Endothelial cell of umbilical vein (primary cell): ENCODE measurements around the gene CDIPT. TPM values are rescaled to one million over a fixed set of nuclear protein-coding genes. Genes with fewer than 3 reads are reported as not detected.

Source experiments
- BruUV-seq: library from RNA; stranded (reverse); fragments of 400-500 nt; replicated peaks from 2 replicates; lab custom pipeline; 2021; lab: Mats Ljungman, UMichigan
- CTCF ChIA-PET: fragments of 300-600, 350-600 bp; sonication (Branson Sonifier 250); formaldehyde crosslinking; loops from one replicate; lab custom pipeline; 2021; ENCODE audit warnings: antibody characterized with exemption, inconsistent platforms; lab: Charles Lee
- POLR2A ChIA-PET: fragments of 300-600, 350-600 bp; sonication (Branson Sonifier 250); formaldehyde crosslinking; loops from one replicate; lab custom pipeline; 2021; ENCODE audit warnings: antibody characterized with exemption, inconsistent platforms; lab: Charles Lee
- DNase-seq: peaks from one replicate; pipeline ENCODE4 v3.0.0-alpha.2; 2011; ENCODE audit warnings: low read depth, low spot score
- FAIRE-seq: peaks from 2 replicates; lab custom pipeline; 2011; peaks lifted over from hg19 to GRCh38; lab: Jason Lieb, UNC
- H2AFZ ChIP-seq: 2 replicates; pipeline ENCODE4 v1.6.0; 2012; ENCODE audit warnings: low read depth, low read length, control low read depth, inconsistent platforms
- H3K27ac ChIP-seq: 2 replicates; pipeline ENCODE4 v1.5.1; 2011; ENCODE audit warnings: low read depth, mild to moderate bottlenecking, control low read depth, low read length, moderate library complexity; ENCODE audit not compliant: insufficient read depth
- H3K27me3 ChIP-seq, 2 experiments: 2 replicates each; pipeline versions ENCODE4 v1.6.0 to v1.6.1; 2011; ENCODE audit warnings: low read length in 2 of 2, mixed read lengths in 1 of 2; ENCODE audit not compliant: control insufficient read depth in 2 of 2, insufficient read depth in 2 of 2
- H3K36me3 ChIP-seq, 2 experiments: 2 replicates in 1 of 2; 3 replicates in 1 of 2; pipeline ENCODE4 v1.5.1; 2011; ENCODE audit warnings: low read length in 2 of 2, mild to moderate bottlenecking in 1 of 2, moderate library complexity in 1 of 2; ENCODE audit not compliant: control insufficient read depth in 2 of 2, insufficient read depth in 2 of 2; ENCODE audit errors: extremely low read depth in 1 of 2
- H3K4me1 ChIP-seq: 3 replicates; pipeline ENCODE4 v1.5.1; 2011; ENCODE audit warnings: mild to moderate bottlenecking, low read length; ENCODE audit not compliant: control insufficient read depth, insufficient read depth; ENCODE audit errors: extremely low read depth
- H3K4me2 ChIP-seq: 2 replicates; pipeline ENCODE4 v1.6.1; 2011; ENCODE audit warnings: low read length, control low read depth, mixed read lengths; ENCODE audit not compliant: insufficient read depth
- H3K4me3 ChIP-seq, 3 experiments: fragments of 200-600 bp in 1 of 3; sonication (generic), shearing (Covaris generic) in 1 of 3; replicated peaks in 1 of 3; 2 replicates each; pipeline ENCODE4 v1.5.1; 2011 to 2016; ENCODE audit warnings: control low read depth in 3 of 3, low read length in 3 of 3, mild to moderate bottlenecking in 2 of 3, inconsistent platforms in 1 of 3, low read depth in 1 of 3, moderate library complexity in 1 of 3; ENCODE audit not compliant: insufficient read depth in 1 of 3
- H3K79me2 ChIP-seq: 2 replicates; pipeline ENCODE4 v1.6.0; 2012; ENCODE audit warnings: low read length, inconsistent platforms; ENCODE audit not compliant: control insufficient read depth, insufficient read depth
- H3K9ac ChIP-seq: replicated peaks from 2 replicates; pipeline ENCODE3; 2011; ENCODE audit warnings: low read length, control low read depth; ENCODE audit not compliant: insufficient read depth; ENCODE audit errors: extremely low read depth
- H3K9me1 ChIP-seq: replicated peaks from 3 replicates; pipeline ENCODE4 v1.6.0; 2011; ENCODE audit warnings: mild to moderate bottlenecking, low read length; ENCODE audit not compliant: control insufficient read depth, insufficient read depth; ENCODE audit errors: extremely low read depth
- H3K9me3 ChIP-seq: replicated peaks from 2 replicates; pipeline ENCODE4 v1.5.1; 2012; ENCODE audit warnings: low read length, inconsistent platforms; ENCODE audit not compliant: control insufficient read depth, insufficient read depth
- H4K20me1 ChIP-seq: replicated peaks from 2 replicates; pipeline ENCODE3; 2011; ENCODE audit warnings: mild to moderate bottlenecking, low read length; ENCODE audit not compliant: control insufficient read depth, insufficient read depth; ENCODE audit errors: extremely low read depth
- EZH2 ChIP-seq: IDR thresholded peaks from 2 replicates; pipeline ENCODE4 v1.6.1; 2012; ENCODE audit warnings: borderline replicate concordance, low read depth, mild to moderate bottlenecking, moderate library complexity, low read length, inconsistent platforms; ENCODE audit not compliant: severe bottlenecking
- FOS ChIP-seq: IDR thresholded peaks from 2 replicates; pipeline ENCODE4 v1.6.1; 2011; ENCODE audit warnings: mild to moderate bottlenecking, low read length, moderate library complexity, borderline replicate concordance; ENCODE audit not compliant: insufficient read depth
- JUN ChIP-seq: IDR thresholded peaks from 2 replicates; pipeline ENCODE4 v1.6.1; 2011; ENCODE audit warnings: borderline replicate concordance, low read depth; ENCODE audit not compliant: insufficient read length, insufficient read depth
- MAX ChIP-seq: IDR thresholded peaks from 2 replicates; pipeline ENCODE4 v1.6.1; 2011; ENCODE audit not compliant: insufficient read depth, insufficient read length
- MYC ChIP-seq: IDR thresholded peaks from one replicate; pipeline ENCODE4 v1.6.1; 2011; ENCODE audit warnings: mild to moderate bottlenecking, low read depth, low read length
- POLR2A ChIP-seq: IDR thresholded peaks from 2 replicates; pipeline ENCODE4 v1.6.1; 2012; ENCODE audit warnings: low read depth, mild to moderate bottlenecking, control low read depth, low read length
- dilution Hi-C: fragments of 300-500 bp; cut with MboI; formaldehyde crosslinking; loops from one replicate; pipeline ENCODE4 v1.15.0; 2019; ENCODE audit warnings: low sequenced_read_pairs; ENCODE audit not compliant: extremely low pct_ligation_motif_present
- intact Hi-C: fragments of 100-400 bp; cut with micrococcal nuclease; formaldehyde crosslinking; loops from one replicate; pipeline ENCODE4 v1.10.0; 2022
- polyA plus RNA-seq, 4 experiments: library from polyadenylated mRNA; depleted of rRNA in 3 of 4; stranded (reverse) in 3 of 4; unstranded in 1 of 4; fragments of >200 nt; gene quantifications; 2 replicates each; pipeline versions ENCODE4 v1.2.1 to v1.2.3, GENCODE V29; 2011 to 2012; ENCODE audit warnings: missing spikeins in 1 of 4
- total RNA-seq: library from RNA; stranded (reverse); gene quantifications from 2 replicates; pipeline ENCODE4 v1.2.3, GENCODE V29; 2021

The CDIPT gene
- total and polyA plus RNA-seq, 2 donors (not counting 3 experiments of a cell fraction or from before 2014, with no cell fraction given), result 68.7 to 161 TPM

GRCh38 chr16:29812754-29813643, 50.0 kb downstream of the CDIPT start:
- peaks cover 28% of the 10 kb centered on the region for H3K79me2 ChIP-seq
- BruUV-seq, result no TSS peak
- intact Hi-C loops, result no loop called here
- H3K9me1 ChIP-seq, result no peaks in the 10 kb centered on the region
- no peak overlapping the region for H2AFZ ChIP-seq
- no peaks in the 10 kb centered on the region for H3K9me3 ChIP-seq
- H3K27me3 ChIP-seq, result no peaks in the 10 kb centered on the region
- H3K27ac ChIP-seq, result no peak overlapping the region
- H4K20me1 ChIP-seq, result no peaks in the 10 kb centered on the region
- peak overlapping the region; percentile 43 for H3K4me2 ChIP-seq
- peaks cover 52% of the 10 kb centered on the region for H3K4me1 ChIP-seq
- H3K9ac ChIP-seq, result no peak overlapping the region
- POLR2A ChIA-PET, result no interaction called here
- no peak for DNase-seq
- H3K4me3 ChIP-seq, result no peak overlapping the region
- FAIRE-seq, result no peak
- CTCF ChIA-PET, result interaction anchor here (1.0 to 4.0 kb wide), 2 partner anchors 35 to 112 kb away, joined by 3 to 29 read pairs; no protein-coding TSS in a partner anchor
- H3K36me3 ChIP-seq, result peaks cover 0 to 14% of the 10 kb centered on the region in 2 experiments
- TF ChIP-seq JUN (no peak), MYC (no peak), POLR2A (no peak), FOS (no peak), MAX (no peak), EZH2 (no peak)
- dilution Hi-C loops, result no loop called here
